ENCODE measurements around the gene APOBEC3H. TPM values are rescaled to one million over a fixed set of nuclear protein-coding genes. Genes with fewer than 3 reads are reported as not detected.
A peak's percentile ranks its signal among the peaks of the same experiment; 100 is the strongest.

Gene APOBEC3H
- total and polyA plus RNA-seq, 4 donors, result 0.57 to 1.2 TPM; not detected in 2

- no peak overlapping the region for H3K27ac ChIP-seq (ENCODE audit: low read depth in 1 of 2, low read length in 1 of 2)
- no peak overlapping the region for H3K9ac ChIP-seq (ENCODE audit: insufficient read depth in 1 of 2, low read length in 2 of 2)
- ATAC-seq (ENCODE audit: insufficient read depth, low FRiP score) (no peak), DNase-seq (no peak)
- peaks cover 0 to 34% (median 25%) of the 10 kb centered on the region in 3 donors for H3K27me3 ChIP-seq (ENCODE audit: control insufficient read depth in 3 of 3, insufficient read depth in 3 of 3, low read length in 2 of 3)
- H3K4me3 ChIP-seq, result no peak overlapping the region
- TF ChIP-seq CTCF (IDR thresholded peaks at IDR 0.05; ENCODE audit: control extremely low read depth, extremely low read depth), result no peak
- H3K9me3 ChIP-seq (ENCODE audit: control insufficient read depth in 4 of 4, insufficient read depth in 3 of 4, low read length in 3 of 4), result no peaks in the 10 kb centered on the region
- no peaks in the 10 kb centered on the region for H3K4me1 ChIP-seq (ENCODE audit: control insufficient read depth in 5 of 5, insufficient read depth in 5 of 5, low read length in 5 of 5)
- H3K36me3 ChIP-seq (ENCODE audit: control insufficient read depth in 4 of 4, insufficient read depth in 4 of 4, low read length in 4 of 4), result no peaks in the 10 kb centered on the region
- 84 to 92% methylated on average over 2 of the region's 2 CpGs for WGBS, 2 donors
Measured at GRCh38 chr22:39115570-39115969, 18.5 kb downstream of the APOBEC3H start.

- no peaks in the 10 kb centered on the region for H3K9me3 ChIP-seq (ENCODE audit: control insufficient read depth in 4 of 4, insufficient read depth in 3 of 4, low read length in 3 of 4)
- WGBS, 2 donors, result 70 to 87% methylated on average over 9 of the region's 9 CpGs
- no peak for DNase-seq
- H3K27ac ChIP-seq (ENCODE audit: low read depth in 1 of 2, low read length in 1 of 2), result no peak overlapping the region
- no peak for TF ChIP-seq CTCF (IDR thresholded peaks at IDR 0.05; ENCODE audit: control extremely low read depth, extremely low read depth)
- peaks cover 0 to 32% (median 25%) of the 10 kb centered on the region in 3 donors for H3K27me3 ChIP-seq (ENCODE audit: control insufficient read depth in 3 of 3, insufficient read depth in 3 of 3, low read length in 2 of 3)
- no peaks in the 10 kb centered on the region for H3K36me3 ChIP-seq (ENCODE audit: control insufficient read depth in 4 of 4, insufficient read depth in 4 of 4, low read length in 4 of 4)
- ATAC-seq (ENCODE audit: insufficient read depth, low FRiP score), result no peak
- H3K4me3 ChIP-seq, result no peak overlapping the region
- H3K9ac ChIP-seq (ENCODE audit: insufficient read depth in 1 of 2, low read length in 2 of 2), result no peak overlapping the region
- no peaks in the 10 kb centered on the region for H3K4me1 ChIP-seq (ENCODE audit: control insufficient read depth in 5 of 5, insufficient read depth in 5 of 5, low read length in 5 of 5)
Measured at GRCh38 chr22:39115977-39116621, 19.1 kb downstream of the APOBEC3H start.

GRCh38 chr22:39117585-39118191 lies 20.6 kb downstream of the APOBEC3H start:
- ATAC-seq (ENCODE audit: insufficient read depth, low FRiP score) (peak; percentile 27), DNase-seq (peak; percentile 40 to 65 (median 48))
- WGBS, 2 donors, result 54 to 66% methylated on average over 14 of the region's 14 CpGs
- no peak overlapping the region for H3K27ac ChIP-seq (ENCODE audit: low read depth in 1 of 2, low read length in 1 of 2)
- peak; percentile 40 for TF ChIP-seq CTCF (IDR thresholded peaks at IDR 0.05; ENCODE audit: control extremely low read depth, extremely low read depth)
- H3K4me1 ChIP-seq (ENCODE audit: control insufficient read depth in 5 of 5, insufficient read depth in 5 of 5, low read length in 5 of 5), result no peaks in the 10 kb centered on the region
- H3K4me3 ChIP-seq, result no peak overlapping the region
- no peaks in the 10 kb centered on the region for H3K36me3 ChIP-seq (ENCODE audit: control insufficient read depth in 4 of 4, insufficient read depth in 4 of 4, low read length in 4 of 4)
- no peaks in the 10 kb centered on the region for H3K9me3 ChIP-seq (ENCODE audit: control insufficient read depth in 4 of 4, insufficient read depth in 3 of 4, low read length in 3 of 4)
- peaks cover 0 to 32% (median 25%) of the 10 kb centered on the region in 3 donors for H3K27me3 ChIP-seq (ENCODE audit: control insufficient read depth in 3 of 3, insufficient read depth in 3 of 3, low read length in 2 of 3)
- no peak overlapping the region for H3K9ac ChIP-seq (ENCODE audit: insufficient read depth in 1 of 2, low read length in 2 of 2)
